H1 (cell line): ENCODE results near the gene COTL1. TPM values are rescaled to one million over a fixed set of nuclear protein-coding genes. Genes with fewer than 3 reads are reported as not detected.

ENCODE experiments used
- HDAC2 ChIP-seq, 2 experiments: fragments of 300-600 bp in 1 of 2; sonication (generic) in 1 of 2; IDR thresholded peaks; 2 replicates each; pipeline ENCODE4 v1.6.1; 2011 to 2012; ENCODE audit warnings: low read depth in 2 of 2, low read length in 2 of 2, mild to moderate bottlenecking in 2 of 2, moderate library complexity in 2 of 2, borderline replicate concordance in 1 of 2, inconsistent platforms in 1 of 2
- TAF7 ChIP-seq: optimal IDR thresholded peaks from 2 replicates; pipeline ENCODE3; 2011; ENCODE audit warnings: low read depth, mild to moderate bottlenecking, inconsistent platforms, low read length, moderate library complexity, borderline replicate concordance
- polyA plus RNA-seq, 7 experiments: library from polyadenylated mRNA; depleted of rRNA in 3 of 7; stranded (reverse) in 5 of 7; unstranded in 2 of 7; fragments of >200 nt in 5 of 7; fragments of 200-250 nt in 2 of 7; gene quantifications; 1 replicate in 5 of 7; 2 replicates in 1 of 7; 4 replicates in 1 of 7; pipeline versions ENCODE4 v1.2.1 to v1.2.3, GENCODE V29; 2011 to 2013; ENCODE audit warnings: missing spikeins in 2 of 7, mixed read lengths in 2 of 7
- total RNA-seq: library from RNA; stranded (reverse); fragmentation: NEBNext Ultra II Directional; extraction: Animal tissue kit (Norgen Biotek cat#: 25700); gene quantifications from 2 replicates; pipeline ENCODE4 v1.2.1, GENCODE V29; 2021

The COTL1 gene
- total and polyA plus RNA-seq, 2 of the 8 experiments (the other 6 are each of a cell fraction or from before 2014, with no cell fraction given): 59.2 to 183 TPM

- TF ChIP-seq TAF7 (no peak), HDAC2 (IDR thresholded peaks at IDR 0.05; ENCODE audit: borderline replicate concordance in 1 of 2, low read depth in 2 of 2, low read length in 2 of 2) (no peak)
Measured at GRCh38 chr16:84534815-84535214, 83.1 kb downstream of the COTL1 start (continued).
